ENCODE measurements around the gene FRAT2. TPM values are rescaled to one million over a fixed set of nuclear protein-coding genes. Genes with fewer than 3 reads are reported as not detected.

The FRAT2 gene
- total and polyA plus RNA-seq, 2 of the 13 experiments (the other 11 are each of a cell fraction or from before 2014, with no cell fraction given): 7.2 to 14.1 TPM

DNA sequence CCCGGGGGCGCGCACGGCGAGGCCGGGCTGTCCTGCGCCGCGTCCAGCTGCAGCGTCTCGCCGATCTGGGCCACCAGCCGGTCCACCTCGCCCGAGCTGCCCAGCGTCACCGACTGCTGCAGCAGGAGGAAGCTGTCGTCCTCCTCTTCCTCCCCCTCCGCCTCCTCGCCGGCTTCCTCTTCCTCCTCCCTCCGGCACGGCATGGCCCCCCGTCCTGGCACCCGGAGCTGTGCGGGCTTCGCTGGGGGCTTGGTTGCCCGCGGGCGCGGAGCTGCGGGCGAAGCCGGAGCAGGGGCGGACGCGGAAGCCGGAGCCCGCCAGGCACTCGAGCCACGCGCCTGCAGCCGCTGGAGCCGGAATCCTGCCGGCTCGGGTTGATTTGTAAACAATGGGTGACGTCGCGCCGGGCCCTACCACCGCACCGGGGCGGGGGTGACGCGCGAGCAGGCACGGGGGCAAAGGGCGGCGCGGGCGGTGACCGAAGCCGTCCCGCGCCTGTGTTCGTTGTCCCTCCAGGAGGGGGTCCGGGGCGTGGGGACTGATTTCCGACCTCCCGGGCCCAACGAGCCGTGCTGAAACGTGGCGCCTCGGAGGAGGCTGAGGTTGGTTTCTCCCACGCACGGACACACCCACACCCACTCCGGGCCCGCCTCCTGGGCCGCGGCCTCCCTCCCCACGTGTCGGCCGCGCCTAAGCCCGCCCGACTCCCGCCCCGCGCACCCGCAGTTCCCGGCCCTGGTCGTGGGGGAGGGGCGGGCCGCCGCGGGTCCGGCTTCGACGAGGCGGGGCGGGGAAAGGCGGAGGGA, at the start of gene FRAT2 (continued):
- TF ChIP-seq ZNF383 (CRISPR knock-in tag; IDR thresholded peaks at IDR 0.05; ENCODE audit: borderline replicate concordance): peak; percentile 76; the same call in 1 of the 2 replicates
- TF ChIP-seq SP140L (CRISPR knock-in tag; IDR thresholded peaks at IDR 0.05; ENCODE audit: borderline replicate concordance): no peak
- no peak for TF ChIP-seq ZNF296 (CRISPR knock-in tag; conservative IDR thresholded peaks at IDR 0.05)
- TF ChIP-seq ZNF558 (CRISPR knock-in tag; IDR thresholded peaks at IDR 0.05; ENCODE audit: borderline replicate concordance): no peak
- TF ChIP-seq ZNF34 (CRISPR knock-in tag; IDR thresholded peaks at IDR 0.05; ENCODE audit: borderline replicate concordance): no peak
- peak; percentile 88 for TF ChIP-seq SP4 (CRISPR knock-in tag; IDR thresholded peaks at IDR 0.05)
- TF ChIP-seq ZNF703 (CRISPR knock-in tag; IDR thresholded peaks at IDR 0.05; ENCODE audit: borderline replicate concordance): no peak
- TF ChIP-seq, protein P1, sequence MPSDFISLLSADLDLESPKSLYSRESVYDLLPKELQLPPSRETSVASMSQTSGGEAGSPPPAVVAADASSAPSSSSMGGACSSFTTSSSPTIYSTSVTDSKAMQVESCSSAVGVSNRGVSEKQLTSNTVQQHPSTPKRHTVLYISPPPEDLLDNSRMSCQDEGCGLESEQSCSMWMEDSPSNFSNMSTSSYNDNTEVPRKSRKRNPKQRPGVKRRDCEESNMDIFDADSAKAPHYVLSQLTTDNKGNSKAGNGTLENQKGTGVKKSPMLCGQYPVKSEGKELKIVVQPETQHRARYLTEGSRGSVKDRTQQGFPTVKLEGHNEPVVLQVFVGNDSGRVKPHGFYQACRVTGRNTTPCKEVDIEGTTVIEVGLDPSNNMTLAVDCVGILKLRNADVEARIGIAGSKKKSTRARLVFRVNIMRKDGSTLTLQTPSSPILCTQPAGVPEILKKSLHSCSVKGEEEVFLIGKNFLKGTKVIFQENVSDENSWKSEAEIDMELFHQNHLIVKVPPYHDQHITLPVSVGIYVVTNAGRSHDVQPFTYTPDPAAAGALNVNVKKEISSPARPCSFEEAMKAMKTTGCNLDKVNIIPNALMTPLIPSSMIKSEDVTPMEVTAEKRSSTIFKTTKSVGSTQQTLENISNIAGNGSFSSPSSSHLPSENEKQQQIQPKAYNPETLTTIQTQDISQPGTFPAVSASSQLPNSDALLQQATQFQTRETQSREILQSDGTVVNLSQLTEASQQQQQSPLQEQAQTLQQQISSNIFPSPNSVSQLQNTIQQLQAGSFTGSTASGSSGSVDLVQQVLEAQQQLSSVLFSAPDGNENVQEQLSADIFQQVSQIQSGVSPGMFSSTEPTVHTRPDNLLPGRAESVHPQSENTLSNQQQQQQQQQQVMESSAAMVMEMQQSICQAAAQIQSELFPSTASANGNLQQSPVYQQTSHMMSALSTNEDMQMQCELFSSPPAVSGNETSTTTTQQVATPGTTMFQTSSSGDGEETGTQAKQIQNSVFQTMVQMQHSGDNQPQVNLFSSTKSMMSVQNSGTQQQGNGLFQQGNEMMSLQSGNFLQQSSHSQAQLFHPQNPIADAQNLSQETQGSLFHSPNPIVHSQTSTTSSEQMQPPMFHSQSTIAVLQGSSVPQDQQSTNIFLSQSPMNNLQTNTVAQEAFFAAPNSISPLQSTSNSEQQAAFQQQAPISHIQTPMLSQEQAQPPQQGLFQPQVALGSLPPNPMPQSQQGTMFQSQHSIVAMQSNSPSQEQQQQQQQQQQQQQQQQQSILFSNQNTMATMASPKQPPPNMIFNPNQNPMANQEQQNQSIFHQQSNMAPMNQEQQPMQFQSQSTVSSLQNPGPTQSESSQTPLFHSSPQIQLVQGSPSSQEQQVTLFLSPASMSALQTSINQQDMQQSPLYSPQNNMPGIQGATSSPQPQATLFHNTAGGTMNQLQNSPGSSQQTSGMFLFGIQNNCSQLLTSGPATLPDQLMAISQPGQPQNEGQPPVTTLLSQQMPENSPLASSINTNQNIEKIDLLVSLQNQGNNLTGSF (CRISPR knock-in tag; IDR thresholded peaks at IDR 0.05): 0 out of 2 replicates have a peak, but pooled peaks have one; percentile 42
- TF ChIP-seq PPARG (CRISPR knock-in tag; conservative IDR thresholded peaks at IDR 0.05): peak; percentile 63
- peak; percentile 50; the same call in 1 of the 2 replicates for TF ChIP-seq HDAC2 (CRISPR knock-in tag; IDR thresholded peaks at IDR 0.05)
- TF ChIP-seq, protein P2, sequence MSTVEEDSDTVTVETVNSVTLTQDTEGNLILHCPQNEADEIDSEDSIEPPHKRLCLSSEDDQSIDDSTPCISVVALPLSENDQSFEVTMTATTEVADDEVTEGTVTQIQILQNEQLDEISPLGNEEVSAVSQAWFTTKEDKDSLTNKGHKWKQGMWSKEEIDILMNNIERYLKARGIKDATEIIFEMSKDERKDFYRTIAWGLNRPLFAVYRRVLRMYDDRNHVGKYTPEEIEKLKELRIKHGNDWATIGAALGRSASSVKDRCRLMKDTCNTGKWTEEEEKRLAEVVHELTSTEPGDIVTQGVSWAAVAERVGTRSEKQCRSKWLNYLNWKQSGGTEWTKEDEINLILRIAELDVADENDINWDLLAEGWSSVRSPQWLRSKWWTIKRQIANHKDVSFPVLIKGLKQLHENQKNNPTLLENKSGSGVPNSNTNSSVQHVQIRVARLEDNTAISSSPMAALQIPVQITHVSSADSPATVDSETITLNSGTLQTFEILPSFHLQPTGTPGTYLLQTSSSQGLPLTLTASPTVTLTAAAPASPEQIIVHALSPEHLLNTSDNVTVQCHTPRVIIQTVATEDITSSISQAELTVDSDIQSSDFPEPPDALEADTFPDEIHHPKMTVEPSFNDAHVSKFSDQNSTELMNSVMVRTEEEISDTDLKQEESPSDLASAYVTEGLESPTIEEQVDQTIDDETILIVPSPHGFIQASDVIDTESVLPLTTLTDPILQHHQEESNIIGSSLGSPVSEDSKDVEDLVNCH (CRISPR knock-in tag; IDR thresholded peaks at IDR 0.05): no peak
- TF ChIP-seq ZNF589 (CRISPR knock-in tag; conservative IDR thresholded peaks at IDR 0.05): 0 out of 2 replicates have a peak, but pooled peaks have one; percentile 17
- TF ChIP-seq ZNF777 (CRISPR knock-in tag; IDR thresholded peaks at IDR 0.05): peak; percentile 54; the same call in 1 of the 2 replicates
- TF ChIP-seq SMC3 (IDR thresholded peaks at IDR 0.05; ENCODE audit: low read length): no peak
- TF ChIP-seq, protein P3, sequence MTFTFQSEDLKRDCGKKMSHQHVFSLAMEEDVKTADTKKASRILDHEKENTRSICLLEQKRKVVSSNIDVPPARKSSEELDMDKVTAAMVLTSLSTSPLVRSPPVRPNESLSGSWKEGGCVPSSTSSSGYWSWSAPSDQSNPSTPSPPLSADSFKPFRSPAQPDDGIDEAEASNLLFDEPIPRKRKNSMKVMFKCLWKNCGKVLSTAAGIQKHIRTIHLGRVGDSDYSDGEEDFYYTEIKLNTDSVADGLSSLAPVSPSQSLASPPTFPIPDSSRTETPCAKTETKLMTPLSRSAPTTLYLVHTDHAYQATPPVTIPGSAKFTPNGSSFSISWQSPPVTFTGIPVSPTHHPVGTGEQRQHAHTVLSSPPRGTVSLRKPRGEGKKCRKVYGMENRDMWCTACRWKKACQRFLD (CRISPR knock-in tag; IDR thresholded peaks at IDR 0.05; ENCODE audit: borderline replicate concordance): peak; percentile 73; the same call in 1 of the 2 replicates
- TF ChIP-seq, protein P4, sequence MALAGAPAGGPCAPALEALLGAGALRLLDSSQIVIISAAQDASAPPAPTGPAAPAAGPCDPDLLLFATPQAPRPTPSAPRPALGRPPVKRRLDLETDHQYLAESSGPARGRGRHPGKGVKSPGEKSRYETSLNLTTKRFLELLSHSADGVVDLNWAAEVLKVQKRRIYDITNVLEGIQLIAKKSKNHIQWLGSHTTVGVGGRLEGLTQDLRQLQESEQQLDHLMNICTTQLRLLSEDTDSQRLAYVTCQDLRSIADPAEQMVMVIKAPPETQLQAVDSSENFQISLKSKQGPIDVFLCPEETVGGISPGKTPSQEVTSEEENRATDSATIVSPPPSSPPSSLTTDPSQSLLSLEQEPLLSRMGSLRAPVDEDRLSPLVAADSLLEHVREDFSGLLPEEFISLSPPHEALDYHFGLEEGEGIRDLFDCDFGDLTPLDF (CRISPR knock-in tag; IDR thresholded peaks at IDR 0.05): peak; percentile 55
